ENCODE results near the gene ABCF2. TPM values are rescaled to one million over a fixed set of nuclear protein-coding genes. Genes with fewer than 3 reads are reported as not detected.
A peak's percentile ranks its signal among the peaks of the same experiment; 100 is the strongest.

ABCF2 gene
- total and polyA plus RNA-seq, 3 experiments from 2014 or later, result 36.7 to 95.1 (median 86.5) TPM

GRCh38 chr7:151204383-151205032 lies 22.5 kb downstream of the ABCF2 start:
- H3K9me3 Mint-ChIP-seq, result no peaks in the 10 kb centered on the region
- peak overlapping the region in 5 of 8 donors; percentile 18 to 88 (median 57) for H3K27ac Mint-ChIP-seq
- DNase-seq, result no peak
- peaks cover 25 to 39% (median 36%) of the 10 kb centered on the region in 3 donors for H3K4me1 Mint-ChIP-seq
- Histone ChIP-seq H3K27me3 (ENCODE audit: insufficient read depth, low read length, poor library complexity, severe bottlenecking) (peaks cover 2% of the 10 kb centered on the region), H3K36me3 (ENCODE audit: insufficient read depth, low read length) (no peaks in the 10 kb centered on the region), H3K27ac (ENCODE audit: low read depth, low read length) (no peak overlapping the region), H3K9me3 (ENCODE audit: low read length) (no peaks in the 10 kb centered on the region), H3K4me1 (ENCODE audit: insufficient read depth, low read length) (peaks cover 29% of the 10 kb centered on the region), H3K4me3 (ENCODE audit: low read length) (no peak overlapping the region)
- H3K27me3 Mint-ChIP-seq, result peaks cover 5 to 9% of the 10 kb centered on the region in 2 donors
- POLR2A ChIA-PET, result no interaction called here
- CTCF ChIA-PET, result no interaction called here
- peak overlapping the region in 3 of 7 donors; percentile 32 to 41 (median 37) for H3K4me3 Mint-ChIP-seq
- H3K36me3 Mint-ChIP-seq, result peaks cover 0 to 3% (median 0%) of the 10 kb centered on the region in 3 donors

GRCh38 chr7:151202836-151203235 lies 24.2 kb downstream of the ABCF2 start:
- no peaks in the 10 kb centered on the region for H3K9me3 Mint-ChIP-seq
- ChIA-PET POLR2A (no interaction called here), CTCF (no interaction called here)
- Histone ChIP-seq H3K4me1 (ENCODE audit: insufficient read depth, low read length) (peaks cover 24% of the 10 kb centered on the region), H3K36me3 (ENCODE audit: insufficient read depth, low read length) (no peaks in the 10 kb centered on the region), H3K9me3 (ENCODE audit: low read length) (no peaks in the 10 kb centered on the region), H3K4me3 (ENCODE audit: low read length) (no peak overlapping the region), H3K27me3 (ENCODE audit: insufficient read depth, low read length, poor library complexity, severe bottlenecking) (peaks cover 2% of the 10 kb centered on the region), H3K27ac (ENCODE audit: low read depth, low read length) (no peak overlapping the region)
- H3K4me1 Mint-ChIP-seq, result peaks cover 18 to 26% (median 25%) of the 10 kb centered on the region in 3 donors
- H3K4me3 Mint-ChIP-seq, result peak overlapping the region in 1 of 7 donors; percentile 17
- H3K36me3 Mint-ChIP-seq, result peaks cover 0 to 3% (median 0%) of the 10 kb centered on the region in 3 donors
- H3K27me3 Mint-ChIP-seq, result peaks cover 7 to 9% of the 10 kb centered on the region in 2 donors
- no peak for DNase-seq
- peak overlapping the region in 2 of 8 donors; percentile 56 to 70 for H3K27ac Mint-ChIP-seq

- H3K36me3 ChIP-seq (ENCODE audit: insufficient read depth, low read length), result no peaks in the 10 kb centered on the region
- Mint-ChIP-seq H3K27ac (peak overlapping the region in 2 of 8 donors; percentile 4 to 77), H3K36me3 (peaks cover 0 to 3% (median 0%) of the 10 kb centered on the region in 3 donors), H3K4me3 (no peak overlapping the region), H3K9me3 (no peaks in the 10 kb centered on the region), H3K4me1 (peaks cover 7 to 15% (median 14%) of the 10 kb centered on the region in 3 donors), H3K27me3 (peaks cover 7 to 9% of the 10 kb centered on the region in 2 donors)
- no peak overlapping the region for H3K4me3 ChIP-seq (ENCODE audit: low read length)
- H3K9me3 ChIP-seq (ENCODE audit: low read length), result no peaks in the 10 kb centered on the region
- no peak for DNase-seq
- H3K4me1 ChIP-seq (ENCODE audit: insufficient read depth, low read length), result peaks cover 13% of the 10 kb centered on the region
- POLR2A ChIA-PET, result no interaction called here
- peaks cover 2% of the 10 kb centered on the region for H3K27me3 ChIP-seq (ENCODE audit: insufficient read depth, low read length, poor library complexity, severe bottlenecking)
- H3K27ac ChIP-seq (ENCODE audit: low read depth, low read length), result no peak overlapping the region
- CTCF ChIA-PET, result no interaction called here
These were observed 25.3 kb downstream of the ABCF2 start for GRCh38 chr7:151201751-151202150.

- no peak overlapping the region for H3K4me3 Mint-ChIP-seq
- Histone ChIP-seq H3K4me1 (ENCODE audit: insufficient read depth, low read length) (peaks cover 9% of the 10 kb centered on the region), H3K9me3 (ENCODE audit: low read length) (no peaks in the 10 kb centered on the region), H3K36me3 (ENCODE audit: insufficient read depth, low read length) (no peaks in the 10 kb centered on the region), H3K27ac (ENCODE audit: low read depth, low read length) (no peak overlapping the region), H3K27me3 (ENCODE audit: insufficient read depth, low read length, poor library complexity, severe bottlenecking) (peaks cover 4% of the 10 kb centered on the region), H3K4me3 (ENCODE audit: low read length) (no peak overlapping the region)
- CTCF ChIA-PET, result no interaction called here
- peaks cover 4 to 11% (median 10%) of the 10 kb centered on the region in 3 donors for H3K4me1 Mint-ChIP-seq
- POLR2A ChIA-PET, result no interaction called here
- no peak overlapping the region for H3K27ac Mint-ChIP-seq
- DNase-seq, result no peak
- peaks cover 7 to 9% of the 10 kb centered on the region in 2 donors for H3K27me3 Mint-ChIP-seq
- peaks cover 0 to 3% (median 0%) of the 10 kb centered on the region in 3 donors for H3K36me3 Mint-ChIP-seq
- no peaks in the 10 kb centered on the region for H3K9me3 Mint-ChIP-seq
These were observed 25.7 kb downstream of the ABCF2 start for GRCh38 chr7:151201344-151201743.

GRCh38 chr7:151198945-151199848 lies 27.8 kb downstream of the ABCF2 start:
- H3K9me3 Mint-ChIP-seq, result no peaks in the 10 kb centered on the region
- H3K27ac ChIP-seq (ENCODE audit: low read depth, low read length), result no peak overlapping the region
- no peak for DNase-seq
- POLR2A ChIA-PET, result no interaction called here
- H3K4me1 Mint-ChIP-seq, result peaks cover 8% of the 10 kb centered on the region in 3 donors
- H3K27me3 ChIP-seq (ENCODE audit: insufficient read depth, low read length, poor library complexity, severe bottlenecking), result peaks cover 11% of the 10 kb centered on the region
- CTCF ChIA-PET, result no interaction called here
- peaks cover 5 to 9% of the 10 kb centered on the region in 2 donors for H3K27me3 Mint-ChIP-seq
- H3K4me3 Mint-ChIP-seq, result no peak overlapping the region
- peaks cover 0 to 3% (median 0%) of the 10 kb centered on the region in 3 donors for H3K36me3 Mint-ChIP-seq
- H3K4me1 ChIP-seq (ENCODE audit: insufficient read depth, low read length), result no peaks in the 10 kb centered on the region
- no peak overlapping the region for H3K4me3 ChIP-seq (ENCODE audit: low read length)
- H3K36me3 ChIP-seq (ENCODE audit: insufficient read depth, low read length), result no peaks in the 10 kb centered on the region
- H3K27ac Mint-ChIP-seq, result peak overlapping the region in 1 of 8 donors; percentile 67
- H3K9me3 ChIP-seq (ENCODE audit: low read length), result no peaks in the 10 kb centered on the region

GRCh38 chr7:151197932-151198331 lies 29.1 kb downstream of the ABCF2 start:
- Mint-ChIP-seq H3K4me1 (peaks cover 9 to 11% (median 10%) of the 10 kb centered on the region in 3 donors), H3K9me3 (no peaks in the 10 kb centered on the region), H3K4me3 (no peak overlapping the region), H3K27me3 (peaks cover 5 to 9% of the 10 kb centered on the region in 2 donors), H3K36me3 (peaks cover 0 to 3% (median 0%) of the 10 kb centered on the region in 3 donors), H3K27ac (no peak overlapping the region)
- Histone ChIP-seq H3K36me3 (ENCODE audit: insufficient read depth, low read length) (no peaks in the 10 kb centered on the region), H3K27me3 (ENCODE audit: insufficient read depth, low read length, poor library complexity, severe bottlenecking) (peaks cover 9% of the 10 kb centered on the region), H3K4me3 (ENCODE audit: low read length) (no peak overlapping the region), H3K27ac (ENCODE audit: low read depth, low read length) (no peak overlapping the region), H3K9me3 (ENCODE audit: low read length) (no peaks in the 10 kb centered on the region), H3K4me1 (ENCODE audit: insufficient read depth, low read length) (no peaks in the 10 kb centered on the region)
- ChIA-PET CTCF (no interaction called here), POLR2A (no interaction called here)
- no peak for DNase-seq

- Mint-ChIP-seq H3K36me3 (no peaks in the 10 kb centered on the region), H3K27me3 (peaks cover 3% of the 10 kb centered on the region in 2 donors), H3K4me1 (peaks cover 9 to 11% (median 10%) of the 10 kb centered on the region in 3 donors), H3K4me3 (no peak overlapping the region), H3K27ac (no peak overlapping the region), H3K9me3 (no peaks in the 10 kb centered on the region)
- Histone ChIP-seq H3K9me3 (ENCODE audit: low read length) (no peaks in the 10 kb centered on the region), H3K27me3 (ENCODE audit: insufficient read depth, low read length, poor library complexity, severe bottlenecking) (peaks cover 9% of the 10 kb centered on the region), H3K4me3 (ENCODE audit: low read length) (no peak overlapping the region), H3K36me3 (ENCODE audit: insufficient read depth, low read length) (no peaks in the 10 kb centered on the region), H3K4me1 (ENCODE audit: insufficient read depth, low read length) (no peaks in the 10 kb centered on the region), H3K27ac (ENCODE audit: low read depth, low read length) (no peak overlapping the region)
- ChIA-PET CTCF (interaction anchor here (1.0 kb wide), 1 partner anchor 108 kb away, joined by 4 read pairs; no protein-coding TSS in a partner anchor), POLR2A (no interaction called here)
- DNase-seq, result no peak
These were observed 31.2 kb downstream of the ABCF2 start for GRCh38 chr7:151195616-151196450.
